Activated naive CD4-positive, alpha-beta T cell treated with anti-CD3 and anti-CD28 coated beads for 36 hours (primary cell): Measurements from ENCODE around the gene SLC25A45. TPM values are rescaled to one million over a fixed set of nuclear protein-coding genes. Genes with fewer than 3 reads are reported as not detected.

Source experiments
- CTCF ChIA-PET: fragments of 350-600 bp; sonication (Branson Sonifier 250); formaldehyde crosslinking; loops from one replicate; lab custom pipeline; 2021; ENCODE audit warnings: antibody characterized with exemption; lab: Charles Lee
- DNase-seq: peaks from one replicate; pipeline ENCODE4 v3.0.0-alpha.2; 2020
- H3K27ac Mint-ChIP-seq: one replicate; pipeline ENCODE4 v1.8.0; 2021; ENCODE audit warnings: mild to moderate bottlenecking, mixed read lengths
- H3K27me3 Mint-ChIP-seq: one replicate; pipeline ENCODE4 v1.8.0; 2021; ENCODE audit warnings: low read depth, mixed read lengths
- H3K36me3 Mint-ChIP-seq: one replicate; pipeline ENCODE4 v1.8.0; 2021; ENCODE audit warnings: low read depth, mixed read lengths
- H3K4me1 Mint-ChIP-seq: one replicate; pipeline ENCODE4 v1.8.0; 2021; ENCODE audit warnings: low read depth, mixed read lengths
- H3K4me3 Mint-ChIP-seq: one replicate; pipeline ENCODE4 v1.8.0; 2021; ENCODE audit warnings: mild to moderate bottlenecking, moderate library complexity, mixed read lengths
- H3K9me3 Mint-ChIP-seq: one replicate; pipeline ENCODE4 v1.8.0; 2021; ENCODE audit warnings: mixed read lengths
- intact Hi-C: fragments of 100-400 bp; cut with micrococcal nuclease; formaldehyde crosslinking; loops from one replicate; pipeline ENCODE4 v1.15.1; 2023
- total RNA-seq, 2 experiments: library from RNA; stranded (reverse); gene quantifications; one replicate each; pipeline ENCODE4 v1.2.3, GENCODE V29; 2021

SLC25A45 gene
- total RNA-seq, 2 experiments from 2014 or later = 10.4 to 12.1 TPM

- H3K27ac Mint-ChIP-seq = no peak overlapping the region
- peaks cover 7% of the 10 kb centered on the region for H3K4me1 Mint-ChIP-seq
- H3K36me3 Mint-ChIP-seq = peaks cover 23% of the 10 kb centered on the region
- CTCF ChIA-PET = interaction anchor here (1.0 kb wide), 1 partner anchor 194 kb away, joined by 5 read pairs; no protein-coding TSS in a partner anchor
- intact Hi-C loops = no loop called here
- DNase-seq = no peak
- H3K9me3 Mint-ChIP-seq = no peaks in the 10 kb centered on the region
- no peak overlapping the region for H3K4me3 Mint-ChIP-seq
- H3K27me3 Mint-ChIP-seq = no peaks in the 10 kb centered on the region
These were observed 18.0 kb upstream of the SLC25A45 start for GRCh38 chr11:65400307-65401072.

DNA sequence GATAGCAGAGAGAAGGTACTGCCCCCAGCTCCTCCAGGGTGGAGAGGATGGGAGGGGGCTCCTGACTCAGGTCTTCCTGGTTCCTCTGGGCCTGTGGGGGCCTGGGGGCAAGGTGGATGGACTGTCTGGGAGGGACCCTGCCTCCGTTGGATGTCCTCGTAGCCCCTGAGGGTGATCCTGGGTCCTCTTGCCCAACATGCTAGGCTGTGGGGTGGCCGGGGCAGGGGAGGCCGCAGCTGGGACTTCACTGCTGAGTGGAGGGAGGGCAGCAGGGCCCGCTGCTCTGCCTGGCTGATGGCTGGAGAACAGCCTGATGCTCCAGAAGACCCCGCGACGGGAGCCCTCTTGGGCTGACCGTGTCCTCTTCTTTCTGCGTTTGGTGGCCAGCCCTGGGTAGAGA is 17.4 kb upstream of the SLC25A45 start:
- Mint-ChIP-seq H3K36me3 (peaks cover 23% of the 10 kb centered on the region), H3K4me3 (no peak overlapping the region), H3K27me3 (no peaks in the 10 kb centered on the region), H3K9me3 (no peaks in the 10 kb centered on the region), H3K4me1 (peaks cover 7% of the 10 kb centered on the region), H3K27ac (no peak overlapping the region)
- CTCF ChIA-PET = no interaction called here
- no peak for DNase-seq
- intact Hi-C loops = no loop called here

DNA sequence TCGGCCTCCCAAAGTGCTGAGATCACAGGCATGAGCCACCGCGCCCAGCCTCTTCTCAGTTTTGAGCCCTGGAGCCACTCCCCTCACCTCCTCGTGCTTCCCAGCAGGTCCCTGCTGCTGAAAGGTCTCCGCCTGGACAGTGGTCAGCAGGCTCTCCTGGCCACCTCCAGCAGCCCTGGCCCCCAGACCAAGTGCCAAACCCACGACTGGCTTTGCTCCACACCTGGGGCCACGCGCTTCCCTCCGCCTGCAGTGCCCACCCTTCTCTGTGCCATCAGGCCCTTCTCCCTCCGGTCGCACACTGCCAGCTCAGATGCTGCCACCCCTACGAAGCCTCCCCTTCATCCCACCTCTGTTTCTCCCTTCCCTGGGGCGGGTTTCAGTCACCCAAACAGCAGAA is 16.8 kb upstream of the SLC25A45 start:
- Mint-ChIP-seq H3K27me3 (no peaks in the 10 kb centered on the region), H3K9me3 (no peaks in the 10 kb centered on the region), H3K36me3 (peaks cover 23% of the 10 kb centered on the region), H3K4me1 (peaks cover 7% of the 10 kb centered on the region), H3K27ac (no peak overlapping the region), H3K4me3 (no peak overlapping the region)
- no peak for DNase-seq
- intact Hi-C loops = no loop called here
- CTCF ChIA-PET = no interaction called here

- intact Hi-C loops = no loop called here
- peaks cover 5% of the 10 kb centered on the region for H3K4me1 Mint-ChIP-seq
- CTCF ChIA-PET = interaction anchor here (0.6 kb wide), 1 partner anchor 16 kb away, joined by 3 read pairs; no protein-coding TSS in a partner anchor
- no peaks in the 10 kb centered on the region for H3K9me3 Mint-ChIP-seq
- no peak overlapping the region for H3K27ac Mint-ChIP-seq
- peaks cover 20% of the 10 kb centered on the region for H3K36me3 Mint-ChIP-seq
- no peaks in the 10 kb centered on the region for H3K27me3 Mint-ChIP-seq
- DNase-seq = no peak
- no peak overlapping the region for H3K4me3 Mint-ChIP-seq
These were observed 16.0 kb upstream of the SLC25A45 start for GRCh38 chr11:65398362-65398910.

GRCh38 chr11:65396769-65397745 is 14.6 kb upstream of the SLC25A45 start:
- Mint-ChIP-seq H3K4me3 (no peak overlapping the region), H3K9me3 (no peaks in the 10 kb centered on the region), H3K36me3 (peaks cover 17% of the 10 kb centered on the region), H3K27me3 (no peaks in the 10 kb centered on the region), H3K4me1 (peaks cover 3% of the 10 kb centered on the region), H3K27ac (no peak overlapping the region)
- intact Hi-C loops = no loop called here
- DNase-seq = no peak
- CTCF ChIA-PET = interaction anchor here (1.4 kb wide), 1 partner anchor 19 kb away, joined by 4 read pairs; no protein-coding TSS in a partner anchor

GRCh38 chr11:65395961-65396530 is 13.6 kb upstream of the SLC25A45 start:
- Mint-ChIP-seq H3K4me3 (no peak overlapping the region), H3K9me3 (no peaks in the 10 kb centered on the region), H3K27ac (no peak overlapping the region), H3K4me1 (peaks cover 8% of the 10 kb centered on the region), H3K27me3 (no peaks in the 10 kb centered on the region), H3K36me3 (peaks cover 13% of the 10 kb centered on the region)
- no peak for DNase-seq
- CTCF ChIA-PET = interaction anchor here (1.4 kb wide), 1 partner anchor 20 kb away, joined by 4 read pairs; no protein-coding TSS in a partner anchor
- intact Hi-C loops = no loop called here

GRCh38 chr11:65394125-65394536 is 11.7 kb upstream of the SLC25A45 start:
- Mint-ChIP-seq H3K27me3 (no peaks in the 10 kb centered on the region), H3K27ac (no peak overlapping the region), H3K4me3 (no peak overlapping the region), H3K9me3 (no peaks in the 10 kb centered on the region), H3K4me1 (peaks cover 23% of the 10 kb centered on the region), H3K36me3 (peaks cover 11% of the 10 kb centered on the region)
- intact Hi-C loops = no loop called here
- DNase-seq = no peak
- CTCF ChIA-PET = no interaction called here

DNA sequence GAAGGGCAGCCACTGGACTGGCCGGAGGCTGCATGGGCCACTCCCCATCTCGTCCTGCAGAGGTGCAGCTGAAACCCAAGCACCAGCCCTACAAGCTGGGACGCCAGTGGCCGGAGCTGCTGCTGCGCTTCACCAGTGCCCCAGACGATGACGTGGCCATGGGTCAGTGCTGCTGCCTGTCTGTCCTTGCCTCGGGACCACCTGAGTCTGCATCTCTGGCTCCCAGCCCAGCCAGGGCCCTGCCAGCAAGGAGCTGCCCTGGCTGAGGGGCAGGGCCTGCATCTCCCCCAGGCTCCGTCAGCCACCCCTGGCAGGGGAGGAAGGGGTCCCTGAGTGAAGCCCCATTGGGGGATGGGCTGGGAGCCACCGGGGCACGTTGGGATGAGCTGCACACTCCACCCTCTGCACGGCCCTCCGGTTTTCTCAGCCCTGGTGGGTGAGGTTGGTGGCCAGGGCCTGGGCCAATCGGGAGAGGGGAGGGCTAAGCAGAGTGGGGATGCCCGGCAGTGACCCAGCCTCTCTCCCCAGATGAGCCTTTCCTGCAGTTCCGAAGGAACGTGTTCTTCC is 11.2 kb upstream of the SLC25A45 start:
- CTCF ChIA-PET = no interaction called here
- no peak overlapping the region for H3K4me3 Mint-ChIP-seq
- no peak overlapping the region for H3K27ac Mint-ChIP-seq
- H3K36me3 Mint-ChIP-seq = peaks cover 10% of the 10 kb centered on the region
- no peak for DNase-seq
- intact Hi-C loops = no loop called here
- peaks cover 28% of the 10 kb centered on the region for H3K4me1 Mint-ChIP-seq
- H3K27me3 Mint-ChIP-seq = no peaks in the 10 kb centered on the region
- no peaks in the 10 kb centered on the region for H3K9me3 Mint-ChIP-seq

DNA sequence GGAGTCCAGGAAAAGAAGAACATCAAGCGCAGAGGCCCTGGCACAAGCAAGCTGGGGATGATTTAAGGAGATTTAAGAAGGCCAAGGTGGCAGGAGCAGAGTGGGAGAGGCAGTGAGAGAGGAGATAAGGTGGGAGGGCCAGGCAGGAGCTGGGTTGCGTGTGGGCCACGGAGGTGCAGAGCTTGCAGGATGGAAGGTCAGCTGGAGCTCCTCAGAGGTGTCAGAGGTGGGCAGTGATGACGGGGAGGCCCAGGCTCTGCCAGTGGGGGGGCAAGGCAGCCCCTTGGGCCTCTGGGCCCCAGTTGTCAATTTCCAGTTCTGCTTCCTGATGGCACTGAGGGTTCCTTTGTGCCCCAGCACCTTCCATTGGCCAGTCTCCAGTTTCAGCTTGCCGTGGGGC is 10.5 kb upstream of the SLC25A45 start:
- intact Hi-C loops = no loop called here

DNA sequence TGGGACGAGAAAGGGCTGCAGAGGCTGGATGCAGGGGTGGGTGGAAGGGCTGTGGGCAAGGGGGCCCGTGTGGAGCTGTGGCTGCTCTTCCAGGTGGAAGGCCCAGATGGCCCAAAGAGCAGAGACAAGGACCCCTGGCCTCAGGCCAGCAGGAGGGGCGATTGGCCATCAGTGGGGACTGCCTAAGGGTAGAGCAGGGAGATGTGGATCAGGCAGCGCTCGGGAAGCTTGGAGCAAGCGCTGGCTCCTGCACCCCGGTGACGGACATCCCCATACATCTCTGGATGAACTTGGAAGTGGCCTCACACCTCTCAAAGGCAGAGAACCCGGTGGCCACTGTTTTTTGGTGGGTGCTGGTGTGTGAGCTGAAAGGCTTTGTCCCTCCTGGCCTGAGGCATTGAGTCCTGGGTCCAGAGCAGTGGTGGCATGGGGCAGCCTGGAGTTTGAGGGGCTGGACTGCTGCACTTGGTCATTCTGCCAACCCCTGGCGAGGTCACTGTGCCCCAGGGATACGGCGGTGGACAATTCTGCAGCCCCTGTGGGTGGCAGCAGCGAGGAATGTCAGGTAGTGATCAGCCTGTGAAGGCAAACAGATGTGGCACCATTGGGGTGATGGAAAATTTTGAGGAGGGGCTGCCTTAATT is 9.9 kb upstream of the SLC25A45 start:
- peaks cover 9% of the 10 kb centered on the region for H3K36me3 Mint-ChIP-seq
- H3K27ac Mint-ChIP-seq = peak overlapping the region; percentile 9

More for the DNA sequence above, 10.5 kb upstream of the SLC25A45 start:
- no peak for DNase-seq
- peaks cover 11% of the 10 kb centered on the region for H3K36me3 Mint-ChIP-seq
- H3K27ac Mint-ChIP-seq = peak overlapping the region; percentile 9
- H3K4me1 Mint-ChIP-seq = peaks cover 32% of the 10 kb centered on the region
- CTCF ChIA-PET = no interaction called here
- no peaks in the 10 kb centered on the region for H3K9me3 Mint-ChIP-seq
- no peak overlapping the region for H3K4me3 Mint-ChIP-seq
- no peaks in the 10 kb centered on the region for H3K27me3 Mint-ChIP-seq

DNA sequence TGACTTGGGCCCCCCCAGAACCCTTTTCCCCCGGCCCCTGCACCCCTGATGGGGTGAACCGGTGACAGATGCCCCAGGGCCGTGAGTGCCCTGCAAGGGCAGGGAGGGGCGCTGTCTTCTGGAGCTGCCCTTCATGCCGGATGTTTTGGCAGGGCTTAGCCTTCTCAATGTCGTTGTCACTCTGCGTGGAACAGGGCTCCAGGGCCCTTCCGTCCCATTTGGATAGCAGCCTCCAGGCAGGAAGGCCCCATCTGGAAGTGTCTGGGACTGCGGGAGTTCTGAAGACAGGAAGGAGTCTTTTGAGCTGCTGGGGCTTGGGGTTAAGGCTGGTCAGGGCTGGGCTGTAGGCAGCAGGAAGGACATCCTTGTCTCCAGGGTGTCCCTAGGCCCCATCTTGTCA is 8.6 kb upstream of the SLC25A45 start:
- Mint-ChIP-seq H3K4me3 (no peak overlapping the region), H3K4me1 (peaks cover 38% of the 10 kb centered on the region), H3K27me3 (no peaks in the 10 kb centered on the region), H3K27ac (no peak overlapping the region), H3K9me3 (no peaks in the 10 kb centered on the region), H3K36me3 (peaks cover 6% of the 10 kb centered on the region)
- no peak for DNase-seq
- intact Hi-C loops = no loop called here
- CTCF ChIA-PET = interaction anchor here (2.3 kb wide), 1 partner anchor 26 kb away, joined by 5 read pairs; no protein-coding TSS in a partner anchor

More for the DNA sequence above, 9.9 kb upstream of the SLC25A45 start:
- Mint-ChIP-seq H3K4me1 (peaks cover 33% of the 10 kb centered on the region), H3K27me3 (no peaks in the 10 kb centered on the region), H3K4me3 (no peak overlapping the region), H3K9me3 (no peaks in the 10 kb centered on the region)
- CTCF ChIA-PET = interaction anchor here (0.6 to 2.3 kb wide), 2 partner anchors 24 to 132 kb away, joined by 3 to 5 read pairs; no protein-coding TSS in a partner anchor
- intact Hi-C loops = no loop called here
- DNase-seq = no peak
